ENCODE data around the gene ERCC6L2. TPM values are rescaled to one million over a fixed set of nuclear protein-coding genes. Genes with fewer than 3 reads are reported as not detected.

The ERCC6L2 gene
- total RNA-seq, 1 experiment from 2014 or later, result 43.0 TPM

DNA sequence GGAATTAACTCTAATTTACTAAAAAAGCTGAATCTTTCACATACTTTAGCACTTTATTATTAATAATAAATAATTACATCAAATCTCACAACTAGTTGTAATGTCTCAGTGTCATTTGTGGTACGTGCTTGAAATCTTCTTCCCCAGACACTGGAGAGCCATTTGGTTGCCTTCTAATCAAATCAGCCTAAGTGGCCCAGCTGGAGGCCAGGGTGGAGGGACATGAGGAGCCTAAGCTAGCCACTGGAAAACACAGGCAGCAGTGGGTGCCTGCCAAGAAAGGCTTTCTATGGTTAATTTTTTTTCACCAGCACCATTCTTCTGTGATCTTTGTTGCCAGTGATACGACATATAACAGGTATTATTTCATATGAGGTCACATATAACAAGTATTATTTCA is 117.0 kb downstream of the ERCC6L2 start:
- no peak overlapping the region for H3K4me3 Mint-ChIP-seq
- H3K9me3 Mint-ChIP-seq, result peaks cover 12% of the 10 kb centered on the region
- peaks cover 23% of the 10 kb centered on the region for H3K36me3 Mint-ChIP-seq
- no peak for TF ChIP-seq TP53 (CRISPR knock-in tag; IDR thresholded peaks at IDR 0.05)
- no peak for TF ChIP-seq RELA (CRISPR knock-in tag; IDR thresholded peaks at IDR 0.05; ENCODE audit: borderline replicate concordance)
- TF ChIP-seq, protein P1, sequence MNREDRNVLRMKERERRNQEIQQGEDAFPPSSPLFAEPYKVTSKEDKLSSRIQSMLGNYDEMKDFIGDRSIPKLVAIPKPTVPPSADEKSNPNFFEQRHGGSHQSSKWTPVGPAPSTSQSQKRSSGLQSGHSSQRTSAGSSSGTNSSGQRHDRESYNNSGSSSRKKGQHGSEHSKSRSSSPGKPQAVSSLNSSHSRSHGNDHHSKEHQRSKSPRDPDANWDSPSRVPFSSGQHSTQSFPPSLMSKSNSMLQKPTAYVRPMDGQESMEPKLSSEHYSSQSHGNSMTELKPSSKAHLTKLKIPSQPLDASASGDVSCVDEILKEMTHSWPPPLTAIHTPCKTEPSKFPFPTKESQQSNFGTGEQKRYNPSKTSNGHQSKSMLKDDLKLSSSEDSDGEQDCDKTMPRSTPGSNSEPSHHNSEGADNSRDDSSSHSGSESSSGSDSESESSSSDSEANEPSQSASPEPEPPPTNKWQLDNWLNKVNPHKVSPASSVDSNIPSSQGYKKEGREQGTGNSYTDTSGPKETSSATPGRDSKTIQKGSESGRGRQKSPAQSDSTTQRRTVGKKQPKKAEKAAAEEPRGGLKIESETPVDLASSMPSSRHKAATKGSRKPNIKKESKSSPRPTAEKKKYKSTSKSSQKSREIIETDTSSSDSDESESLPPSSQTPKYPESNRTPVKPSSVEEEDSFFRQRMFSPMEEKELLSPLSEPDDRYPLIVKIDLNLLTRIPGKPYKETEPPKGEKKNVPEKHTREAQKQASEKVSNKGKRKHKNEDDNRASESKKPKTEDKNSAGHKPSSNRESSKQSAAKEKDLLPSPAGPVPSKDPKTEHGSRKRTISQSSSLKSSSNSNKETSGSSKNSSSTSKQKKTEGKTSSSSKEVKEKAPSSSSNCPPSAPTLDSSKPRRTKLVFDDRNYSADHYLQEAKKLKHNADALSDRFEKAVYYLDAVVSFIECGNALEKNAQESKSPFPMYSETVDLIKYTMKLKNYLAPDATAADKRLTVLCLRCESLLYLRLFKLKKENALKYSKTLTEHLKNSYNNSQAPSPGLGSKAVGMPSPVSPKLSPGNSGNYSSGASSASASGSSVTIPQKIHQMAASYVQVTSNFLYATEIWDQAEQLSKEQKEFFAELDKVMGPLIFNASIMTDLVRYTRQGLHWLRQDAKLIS (CRISPR knock-in tag; IDR thresholded peaks at IDR 0.05; ENCODE audit: borderline replicate concordance), result no peak
- TF ChIP-seq FOXJ3 (CRISPR knock-in tag; IDR thresholded peaks at IDR 0.05; ENCODE audit: borderline replicate concordance), result no peak
- TF ChIP-seq, protein P2, sequence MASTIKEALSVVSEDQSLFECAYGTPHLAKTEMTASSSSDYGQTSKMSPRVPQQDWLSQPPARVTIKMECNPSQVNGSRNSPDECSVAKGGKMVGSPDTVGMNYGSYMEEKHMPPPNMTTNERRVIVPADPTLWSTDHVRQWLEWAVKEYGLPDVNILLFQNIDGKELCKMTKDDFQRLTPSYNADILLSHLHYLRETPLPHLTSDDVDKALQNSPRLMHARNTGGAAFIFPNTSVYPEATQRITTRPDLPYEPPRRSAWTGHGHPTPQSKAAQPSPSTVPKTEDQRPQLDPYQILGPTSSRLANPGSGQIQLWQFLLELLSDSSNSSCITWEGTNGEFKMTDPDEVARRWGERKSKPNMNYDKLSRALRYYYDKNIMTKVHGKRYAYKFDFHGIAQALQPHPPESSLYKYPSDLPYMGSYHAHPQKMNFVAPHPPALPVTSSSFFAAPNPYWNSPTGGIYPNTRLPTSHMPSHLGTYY (CRISPR knock-in tag; IDR thresholded peaks at IDR 0.05), result no peak
- no peak for TF ChIP-seq GTF2I (CRISPR knock-in tag; conservative IDR thresholded peaks at IDR 0.05)
- no peak for TF ChIP-seq NR2C2 (CRISPR knock-in tag; IDR thresholded peaks at IDR 0.05)
- no peak for TF ChIP-seq FOXP1 (CRISPR knock-in tag; IDR thresholded peaks at IDR 0.05; ENCODE audit: borderline replicate concordance)
- H3K4me1 Mint-ChIP-seq, result peaks cover 26% of the 10 kb centered on the region
- ChIA-PET CTCF (no interaction called here), POLR2A (no interaction called here)
- ATAC-seq (no peak), DNase-seq (ENCODE audit: low spot score) (no peak)
- no peaks in the 10 kb centered on the region for H3K27me3 Mint-ChIP-seq (ENCODE audit: low read depth)
- H3K27ac Mint-ChIP-seq, result no peak overlapping the region

DNA sequence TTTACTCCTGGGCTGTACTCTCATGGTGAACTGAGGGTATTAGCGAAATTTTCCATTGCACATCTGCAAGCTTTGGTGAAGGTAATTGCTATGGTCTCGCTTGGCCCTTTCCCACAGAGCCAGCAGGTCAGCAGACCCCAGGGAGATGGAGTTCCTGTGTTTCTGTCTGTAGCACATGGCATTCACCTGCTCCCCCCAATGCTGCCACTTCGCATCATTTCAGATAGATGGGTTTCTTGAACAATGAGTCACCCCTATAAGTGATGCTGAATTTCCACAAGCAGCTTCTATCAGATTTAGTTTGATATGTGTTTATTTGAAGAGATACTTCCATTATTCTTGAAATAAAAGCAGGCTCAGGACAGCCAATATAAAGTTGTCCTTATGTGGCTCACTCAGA is 117.8 kb downstream of the ERCC6L2 start:
- TF ChIP-seq ZNF671 (CRISPR knock-in tag; IDR thresholded peaks at IDR 0.05) (no peak), KAT7 (CRISPR knock-in tag; IDR thresholded peaks at IDR 0.05; ENCODE audit: borderline replicate concordance) (no peak), ZNF416 (CRISPR knock-in tag; IDR thresholded peaks at IDR 0.05) (no peak), FOXP1 (CRISPR knock-in tag; IDR thresholded peaks at IDR 0.05; ENCODE audit: borderline replicate concordance) (no peak), OVOL2 (CRISPR knock-in tag; IDR thresholded peaks at IDR 0.05; ENCODE audit: borderline replicate concordance) (no peak), ZNF219 (CRISPR knock-in tag; IDR thresholded peaks at IDR 0.05; ENCODE audit: borderline replicate concordance) (no peak)
- TF ChIP-seq, protein P3, sequence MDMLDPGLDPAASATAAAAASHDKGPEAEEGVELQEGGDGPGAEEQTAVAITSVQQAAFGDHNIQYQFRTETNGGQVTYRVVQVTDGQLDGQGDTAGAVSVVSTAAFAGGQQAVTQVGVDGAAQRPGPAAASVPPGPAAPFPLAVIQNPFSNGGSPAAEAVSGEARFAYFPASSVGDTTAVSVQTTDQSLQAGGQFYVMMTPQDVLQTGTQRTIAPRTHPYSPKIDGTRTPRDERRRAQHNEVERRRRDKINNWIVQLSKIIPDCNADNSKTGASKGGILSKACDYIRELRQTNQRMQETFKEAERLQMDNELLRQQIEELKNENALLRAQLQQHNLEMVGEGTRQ (CRISPR knock-in tag; IDR thresholded peaks at IDR 0.05), result no peak
- TF ChIP-seq, protein P4, sequence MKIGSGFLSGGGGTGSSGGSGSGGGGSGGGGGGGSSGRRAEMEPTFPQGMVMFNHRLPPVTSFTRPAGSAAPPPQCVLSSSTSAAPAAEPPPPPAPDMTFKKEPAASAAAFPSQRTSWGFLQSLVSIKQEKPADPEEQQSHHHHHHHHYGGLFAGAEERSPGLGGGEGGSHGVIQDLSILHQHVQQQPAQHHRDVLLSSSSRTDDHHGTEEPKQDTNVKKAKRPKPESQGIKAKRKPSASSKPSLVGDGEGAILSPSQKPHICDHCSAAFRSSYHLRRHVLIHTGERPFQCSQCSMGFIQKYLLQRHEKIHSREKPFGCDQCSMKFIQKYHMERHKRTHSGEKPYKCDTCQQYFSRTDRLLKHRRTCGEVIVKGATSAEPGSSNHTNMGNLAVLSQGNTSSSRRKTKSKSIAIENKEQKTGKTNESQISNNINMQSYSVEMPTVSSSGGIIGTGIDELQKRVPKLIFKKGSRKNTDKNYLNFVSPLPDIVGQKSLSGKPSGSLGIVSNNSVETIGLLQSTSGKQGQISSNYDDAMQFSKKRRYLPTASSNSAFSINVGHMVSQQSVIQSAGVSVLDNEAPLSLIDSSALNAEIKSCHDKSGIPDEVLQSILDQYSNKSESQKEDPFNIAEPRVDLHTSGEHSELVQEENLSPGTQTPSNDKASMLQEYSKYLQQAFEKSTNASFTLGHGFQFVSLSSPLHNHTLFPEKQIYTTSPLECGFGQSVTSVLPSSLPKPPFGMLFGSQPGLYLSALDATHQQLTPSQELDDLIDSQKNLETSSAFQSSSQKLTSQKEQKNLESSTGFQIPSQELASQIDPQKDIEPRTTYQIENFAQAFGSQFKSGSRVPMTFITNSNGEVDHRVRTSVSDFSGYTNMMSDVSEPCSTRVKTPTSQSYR (CRISPR knock-in tag; IDR thresholded peaks at IDR 0.05), result no peak
- TF ChIP-seq, protein P5, sequence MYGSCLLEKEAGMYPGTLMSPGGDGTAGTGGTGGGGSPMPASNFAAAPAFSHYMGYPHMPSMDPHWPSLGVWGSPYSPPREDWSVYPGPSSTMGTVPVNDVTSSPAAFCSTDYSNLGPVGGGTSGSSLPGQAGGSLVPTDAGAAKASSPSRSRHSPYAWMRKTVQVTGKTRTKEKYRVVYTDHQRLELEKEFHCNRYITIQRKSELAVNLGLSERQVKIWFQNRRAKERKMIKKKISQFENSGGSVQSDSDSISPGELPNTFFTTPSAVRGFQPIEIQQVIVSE (CRISPR knock-in tag; IDR thresholded peaks at IDR 0.05; ENCODE audit: borderline replicate concordance), result no peak
- TF ChIP-seq, protein P2 (CRISPR knock-in tag; IDR thresholded peaks at IDR 0.05), result no peak
- TF ChIP-seq, protein P6, sequence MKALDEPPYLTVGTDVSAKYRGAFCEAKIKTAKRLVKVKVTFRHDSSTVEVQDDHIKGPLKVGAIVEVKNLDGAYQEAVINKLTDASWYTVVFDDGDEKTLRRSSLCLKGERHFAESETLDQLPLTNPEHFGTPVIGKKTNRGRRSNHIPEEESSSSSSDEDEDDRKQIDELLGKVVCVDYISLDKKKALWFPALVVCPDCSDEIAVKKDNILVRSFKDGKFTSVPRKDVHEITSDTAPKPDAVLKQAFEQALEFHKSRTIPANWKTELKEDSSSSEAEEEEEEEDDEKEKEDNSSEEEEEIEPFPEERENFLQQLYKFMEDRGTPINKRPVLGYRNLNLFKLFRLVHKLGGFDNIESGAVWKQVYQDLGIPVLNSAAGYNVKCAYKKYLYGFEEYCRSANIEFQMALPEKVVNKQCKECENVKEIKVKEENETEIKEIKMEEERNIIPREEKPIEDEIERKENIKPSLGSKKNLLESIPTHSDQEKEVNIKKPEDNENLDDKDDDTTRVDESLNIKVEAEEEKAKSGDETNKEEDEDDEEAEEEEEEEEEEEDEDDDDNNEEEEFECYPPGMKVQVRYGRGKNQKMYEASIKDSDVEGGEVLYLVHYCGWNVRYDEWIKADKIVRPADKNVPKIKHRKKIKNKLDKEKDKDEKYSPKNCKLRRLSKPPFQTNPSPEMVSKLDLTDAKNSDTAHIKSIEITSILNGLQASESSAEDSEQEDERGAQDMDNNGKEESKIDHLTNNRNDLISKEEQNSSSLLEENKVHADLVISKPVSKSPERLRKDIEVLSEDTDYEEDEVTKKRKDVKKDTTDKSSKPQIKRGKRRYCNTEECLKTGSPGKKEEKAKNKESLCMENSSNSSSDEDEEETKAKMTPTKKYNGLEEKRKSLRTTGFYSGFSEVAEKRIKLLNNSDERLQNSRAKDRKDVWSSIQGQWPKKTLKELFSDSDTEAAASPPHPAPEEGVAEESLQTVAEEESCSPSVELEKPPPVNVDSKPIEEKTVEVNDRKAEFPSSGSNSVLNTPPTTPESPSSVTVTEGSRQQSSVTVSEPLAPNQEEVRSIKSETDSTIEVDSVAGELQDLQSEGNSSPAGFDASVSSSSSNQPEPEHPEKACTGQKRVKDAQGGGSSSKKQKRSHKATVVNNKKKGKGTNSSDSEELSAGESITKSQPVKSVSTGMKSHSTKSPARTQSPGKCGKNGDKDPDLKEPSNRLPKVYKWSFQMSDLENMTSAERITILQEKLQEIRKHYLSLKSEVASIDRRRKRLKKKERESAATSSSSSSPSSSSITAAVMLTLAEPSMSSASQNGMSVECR (CRISPR knock-in tag; IDR thresholded peaks at IDR 0.05; ENCODE audit: borderline replicate concordance), result no peak
- Mint-ChIP-seq H3K27ac (no peak overlapping the region), H3K36me3 (peaks cover 19% of the 10 kb centered on the region)

More for the DNA sequence above, 117.8 kb downstream of the ERCC6L2 start:
- ChIA-PET CTCF (interaction anchor here (0.8 kb wide), 1 partner anchor 240 kb away, joined by 3 read pairs; no protein-coding TSS in a partner anchor), POLR2A (no interaction called here)
- DNase-seq (ENCODE audit: low spot score), result no peak
- peaks cover 26% of the 10 kb centered on the region for H3K4me1 Mint-ChIP-seq
- H3K27me3 Mint-ChIP-seq (ENCODE audit: low read depth), result no peaks in the 10 kb centered on the region
- peaks cover 4% of the 10 kb centered on the region for H3K9me3 Mint-ChIP-seq
- ATAC-seq, result no peak
- H3K4me3 Mint-ChIP-seq, result no peak overlapping the region

Data from WTC11 (cell line).